GM21723 (cell line): ENCODE measurements around the gene DPYSL4.

ENCODE experiments used
- ATAC-seq: cut with Tn5 transposase; IDR thresholded peaks from one replicate; pipeline ENCODE4 v1.9.1; 2021; ENCODE audit warnings: mild to moderate bottlenecking, moderate library complexity; ENCODE audit not compliant: unreplicated experiment

The DPYSL4 gene

DNA sequence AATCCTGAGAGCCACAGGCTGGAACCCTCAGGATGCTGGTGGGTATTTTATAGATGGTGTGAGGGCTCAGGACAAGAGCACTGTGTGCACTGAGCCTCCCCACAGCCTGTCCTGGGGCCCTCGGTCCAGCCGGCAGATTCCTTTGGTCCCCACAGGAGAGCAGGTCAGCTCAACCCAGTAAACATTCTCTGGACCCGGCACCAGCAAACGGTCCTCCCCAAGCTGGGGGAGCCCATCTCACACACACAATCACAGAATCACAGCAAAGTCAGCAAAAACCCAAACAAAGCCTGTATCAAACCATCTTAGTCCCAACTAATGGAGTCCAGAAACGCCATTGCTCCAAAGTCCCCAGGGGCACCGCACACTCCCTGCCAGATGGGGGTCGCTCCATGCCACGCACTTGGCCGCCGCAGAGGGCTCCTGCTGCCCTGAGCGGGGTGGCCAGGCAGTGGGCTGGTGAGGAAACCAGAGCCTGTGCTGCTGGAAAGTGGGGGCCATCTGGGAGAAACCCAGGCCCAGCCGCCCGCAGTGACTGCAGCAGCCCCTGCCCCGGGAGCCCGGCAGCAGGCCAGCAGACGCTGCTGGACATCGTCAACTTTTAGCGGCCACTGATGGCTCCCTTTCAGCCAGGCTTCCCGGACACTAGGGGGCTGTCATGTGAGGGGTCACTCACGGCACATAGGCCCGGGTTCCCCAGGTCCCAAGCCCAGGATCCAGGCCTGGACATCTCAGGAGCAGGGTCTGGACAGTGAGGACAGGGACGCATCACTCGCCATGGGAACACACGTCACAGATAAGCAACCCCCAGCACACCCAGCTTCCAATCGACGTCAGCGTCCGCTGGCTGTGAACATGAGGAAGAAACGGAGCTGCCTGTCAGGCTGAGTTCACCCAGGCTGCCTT is 52.6 kb downstream of the DPYSL4 start:
- ATAC-seq: no peak

DNA sequence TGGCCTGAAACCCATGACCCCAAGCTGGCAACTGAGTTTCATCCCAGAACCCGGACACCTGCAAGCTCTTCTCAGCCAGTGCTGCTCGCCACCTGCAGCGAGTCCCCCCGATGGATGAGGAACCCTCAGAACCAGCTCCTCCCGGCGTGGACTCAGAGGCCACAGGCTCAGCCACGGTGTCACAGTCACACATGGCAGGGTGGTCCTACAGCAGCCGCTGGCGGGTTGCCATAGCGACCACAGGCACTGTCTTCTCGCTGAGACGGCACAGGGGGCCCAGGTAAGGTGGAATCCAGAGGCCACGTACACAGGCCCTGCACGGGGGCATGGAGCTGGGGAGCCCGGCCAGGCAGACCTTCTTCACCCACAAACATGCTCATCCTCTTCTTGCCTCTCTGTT is 53.4 kb downstream of the DPYSL4 start:
- ATAC-seq: no peak

- no peak for ATAC-seq
These were observed 53.8 kb downstream of the DPYSL4 start for GRCh38 chr10:132240581-132240980.

GRCh38 chr10:132241086-132241485 is 54.3 kb downstream of the DPYSL4 start:
- no peak for ATAC-seq

GRCh38 chr10:132241496-132241895 is 54.7 kb downstream of the DPYSL4 start:
- ATAC-seq: no peak

GRCh38 chr10:132242103-132242840 is 55.5 kb downstream of the DPYSL4 start:
- no peak for ATAC-seq

- ATAC-seq: no peak
These were observed 56.4 kb downstream of the DPYSL4 start for GRCh38 chr10:132243141-132243540.

DNA sequence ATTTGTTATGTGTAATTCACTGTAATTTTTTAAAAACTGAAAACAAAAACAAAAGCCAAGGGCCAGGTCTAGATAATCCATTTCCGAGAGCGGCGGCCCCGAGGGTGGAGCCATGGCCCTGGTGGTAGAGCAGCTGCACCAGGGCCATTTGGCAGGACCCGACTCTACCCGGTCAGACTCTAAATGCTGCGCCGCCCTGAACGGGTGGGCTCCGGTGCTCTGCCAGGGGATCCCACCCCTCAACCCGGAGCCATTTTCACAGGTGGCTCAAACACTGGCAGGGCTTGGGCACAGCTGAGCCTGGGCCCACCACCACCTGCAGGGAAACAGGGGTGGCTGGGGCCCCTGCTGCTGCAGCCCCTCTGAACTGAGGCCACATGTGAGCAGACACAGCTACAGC is 56.9 kb downstream of the DPYSL4 start:
- no peak for ATAC-seq

GRCh38 chr10:132245056-132245455 is 58.3 kb downstream of the DPYSL4 start:
- no peak for ATAC-seq

DNA sequence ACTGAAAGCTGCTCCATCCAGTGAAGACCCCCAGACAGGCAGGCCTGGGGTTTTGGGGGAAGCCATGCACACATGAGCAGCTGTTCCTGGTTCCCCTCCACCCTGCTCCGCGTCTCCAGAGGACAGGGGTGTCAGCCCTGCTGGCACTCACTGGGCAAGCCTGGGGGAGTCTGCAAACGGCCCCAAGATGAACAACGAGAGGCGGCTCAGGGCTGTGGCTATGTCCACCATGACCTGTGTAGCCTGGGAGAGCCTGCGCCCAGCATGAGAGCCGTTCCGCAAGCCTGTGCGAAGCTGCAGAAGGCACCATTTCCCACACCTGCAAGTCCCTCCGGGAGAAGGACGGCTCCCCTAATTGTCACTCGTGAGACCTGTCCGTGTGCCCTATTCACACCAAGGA is 59.5 kb downstream of the DPYSL4 start:
- ATAC-seq: no peak

DNA sequence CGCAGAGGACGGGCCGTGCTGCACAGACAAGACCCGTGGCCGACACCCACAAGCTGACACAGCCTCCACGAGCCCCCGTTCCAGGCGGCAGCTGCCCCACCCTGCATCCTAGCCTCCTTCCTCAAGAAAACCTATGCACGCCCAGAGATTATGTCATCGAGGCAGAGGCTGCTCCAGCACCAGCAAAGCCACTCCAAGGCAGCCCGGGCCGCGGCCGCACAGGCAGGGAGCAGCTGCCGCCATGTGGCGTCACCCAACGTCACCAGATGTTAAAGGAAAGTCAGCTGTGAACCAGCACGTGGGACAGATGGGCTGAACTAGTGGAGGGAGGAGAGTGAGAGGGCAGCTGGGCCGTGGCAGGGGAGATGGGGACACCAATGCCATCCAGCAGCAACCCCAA is 61.2 kb downstream of the DPYSL4 start:
- no peak for ATAC-seq

DNA sequence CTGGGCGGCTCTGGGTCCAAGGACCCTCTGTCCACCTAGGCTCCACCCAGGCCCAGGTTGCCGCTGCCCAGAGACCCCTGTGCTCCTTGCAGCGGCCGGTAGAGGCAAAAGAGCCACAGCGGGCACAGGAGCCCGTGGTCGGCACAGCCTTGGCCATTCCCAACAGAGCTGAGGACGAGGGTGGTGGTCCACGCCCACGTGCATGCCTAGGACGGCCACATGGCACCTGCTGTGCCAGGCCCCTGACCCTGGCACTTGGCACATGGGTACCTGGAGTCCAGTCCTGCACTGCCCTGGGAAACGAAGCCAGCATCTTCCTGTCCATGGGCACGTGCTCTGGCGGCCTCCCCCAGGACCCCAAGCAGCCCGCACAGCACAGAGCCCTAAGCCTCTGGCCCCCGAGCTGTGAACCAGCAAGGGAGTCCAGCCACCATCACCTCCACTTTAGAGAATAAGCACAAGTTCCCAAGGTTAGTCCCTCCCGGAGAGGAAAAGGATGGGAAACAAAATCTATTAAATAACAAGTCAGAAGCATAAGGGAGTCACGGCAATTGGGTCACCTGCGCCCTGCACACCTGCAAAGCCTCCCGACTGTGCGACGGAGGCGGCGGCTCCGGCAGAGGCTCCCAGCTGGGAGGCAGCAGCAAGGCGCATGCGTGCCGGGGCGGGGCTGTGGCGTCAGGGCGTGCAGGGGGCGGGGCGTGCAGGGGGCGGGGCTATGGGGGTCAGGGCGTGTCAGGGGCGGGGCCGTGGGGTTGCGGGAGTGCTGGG is 61.9 kb downstream of the DPYSL4 start:
- no peak for ATAC-seq

GRCh38 chr10:132249226-132249724 is 62.5 kb downstream of the DPYSL4 start:
- ATAC-seq: no peak

- ATAC-seq: no peak
These were observed 63.2 kb downstream of the DPYSL4 start for GRCh38 chr10:132249824-132250375.

DNA sequence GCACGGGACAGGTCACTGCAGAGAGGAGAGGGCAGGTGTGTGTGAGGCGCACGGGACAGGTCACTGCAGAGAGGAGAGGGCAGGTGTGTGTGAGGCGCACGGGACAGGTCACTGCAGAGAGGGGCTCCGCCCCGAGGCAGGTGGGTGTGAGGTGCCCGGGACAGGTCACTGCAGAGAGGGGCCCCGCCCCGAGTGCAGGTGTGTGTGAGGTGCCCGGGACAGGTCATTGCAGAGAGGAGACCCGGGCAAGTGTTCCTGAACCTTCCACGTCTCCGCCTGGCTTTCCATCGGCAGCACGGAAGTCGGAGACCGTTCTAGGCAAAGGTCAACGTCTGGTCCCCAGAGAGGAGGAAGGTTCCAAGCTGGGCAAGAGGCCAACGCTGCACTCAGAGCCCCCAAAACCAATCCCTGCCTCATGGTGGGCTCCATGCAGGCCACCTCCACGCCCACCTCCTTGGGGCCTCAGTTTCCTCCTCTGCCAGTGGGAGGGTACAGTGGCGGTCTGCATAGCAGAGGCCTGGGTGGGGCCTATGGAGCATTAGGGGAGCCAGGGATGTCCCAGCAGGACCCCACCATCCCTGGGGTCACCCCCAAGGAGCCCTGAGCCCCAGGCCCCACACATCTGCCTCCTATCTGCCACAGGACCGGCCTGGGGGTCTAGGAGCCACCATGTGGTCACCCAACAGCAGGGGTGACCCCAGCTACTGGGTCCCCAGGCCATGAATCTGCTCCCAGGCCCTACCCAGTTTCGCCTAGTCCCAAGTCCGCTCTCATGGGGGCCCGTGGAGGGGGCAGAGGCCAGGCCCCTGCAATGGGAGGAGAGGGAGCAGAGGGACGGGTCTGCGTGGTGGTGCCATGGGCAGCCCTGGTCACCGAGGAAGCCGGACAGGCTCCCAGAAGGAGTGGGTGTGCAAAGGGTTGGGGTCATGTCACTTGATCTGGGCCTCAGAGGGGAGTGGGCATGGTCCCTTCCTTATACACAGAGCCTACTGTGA is 64.0 kb downstream of the DPYSL4 start:
- ATAC-seq: no peak

DNA sequence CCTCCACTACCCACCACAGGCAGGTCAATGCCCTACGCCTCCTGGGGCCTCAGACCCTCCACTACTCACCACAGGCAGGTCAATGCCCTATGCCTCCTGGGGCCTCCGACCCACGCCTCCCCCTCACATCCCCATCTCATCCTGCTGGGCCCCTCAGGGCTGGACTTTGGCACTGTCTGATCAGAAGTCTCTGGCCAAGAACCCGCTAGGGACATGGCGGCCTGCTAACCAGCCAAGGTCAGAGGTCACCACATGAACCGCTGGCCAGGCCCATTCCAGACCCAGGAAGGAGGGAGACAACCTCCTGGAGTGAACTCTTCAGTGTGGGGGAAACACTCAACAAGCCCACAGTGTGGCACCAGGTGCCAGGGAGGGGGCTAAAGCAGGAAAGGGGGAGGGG is 65.2 kb downstream of the DPYSL4 start:
- ATAC-seq: no peak

GRCh38 chr10:132252412-132252811 is 65.7 kb downstream of the DPYSL4 start:
- no peak for ATAC-seq

DNA sequence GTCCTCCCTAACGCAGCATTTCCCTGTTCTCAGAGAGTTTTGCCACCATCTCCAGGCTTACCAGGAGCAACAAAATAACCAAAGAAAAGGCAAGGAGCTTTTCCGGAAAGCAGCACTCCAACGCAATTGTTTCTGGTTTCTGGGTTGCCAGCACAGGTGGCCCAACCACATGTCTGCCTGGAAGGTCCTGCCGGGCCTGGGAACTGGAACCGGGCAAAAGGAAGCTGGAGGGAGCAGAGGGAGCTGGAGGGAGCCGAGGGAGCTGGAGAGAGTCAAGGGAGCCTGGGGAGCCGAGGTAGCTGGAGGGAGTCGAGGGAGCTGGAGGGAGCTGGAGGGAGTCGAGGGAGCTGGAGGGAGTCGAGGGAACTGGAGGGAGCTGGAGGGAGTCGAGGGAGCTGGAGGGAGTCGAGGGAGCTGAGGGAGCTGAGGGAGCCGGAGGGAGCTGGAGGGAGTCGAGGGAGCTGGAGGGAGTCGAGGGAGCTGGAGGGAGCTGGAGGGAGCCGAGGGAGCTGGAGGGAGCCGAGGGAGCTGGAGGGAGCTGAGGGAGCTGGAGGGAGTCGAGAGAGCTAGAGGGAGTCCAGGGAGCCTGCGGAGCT is 66.4 kb downstream of the DPYSL4 start:
- no peak for ATAC-seq

DNA sequence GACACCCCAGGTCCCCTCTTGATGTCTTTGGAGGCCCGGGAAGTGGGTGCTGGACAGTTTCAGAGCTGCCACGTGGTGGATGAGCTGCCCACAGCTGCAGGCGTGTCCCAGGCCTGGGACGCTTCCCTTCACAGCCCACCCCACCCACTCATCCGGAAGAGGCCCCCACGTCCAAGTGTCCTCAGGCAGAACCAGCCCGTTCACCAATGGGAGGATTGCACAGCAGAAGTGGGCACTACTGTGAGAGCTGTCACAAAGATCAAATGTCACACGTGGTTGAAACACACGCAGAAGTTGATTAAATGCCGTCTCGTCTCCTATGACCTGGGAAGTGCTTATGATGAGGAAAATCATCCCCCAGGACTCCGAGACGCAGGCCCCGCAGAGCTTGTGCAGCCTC is 68.1 kb downstream of the DPYSL4 start:
- ATAC-seq: no peak
